ENCODE results near the gene CLCF1.

DNA sequence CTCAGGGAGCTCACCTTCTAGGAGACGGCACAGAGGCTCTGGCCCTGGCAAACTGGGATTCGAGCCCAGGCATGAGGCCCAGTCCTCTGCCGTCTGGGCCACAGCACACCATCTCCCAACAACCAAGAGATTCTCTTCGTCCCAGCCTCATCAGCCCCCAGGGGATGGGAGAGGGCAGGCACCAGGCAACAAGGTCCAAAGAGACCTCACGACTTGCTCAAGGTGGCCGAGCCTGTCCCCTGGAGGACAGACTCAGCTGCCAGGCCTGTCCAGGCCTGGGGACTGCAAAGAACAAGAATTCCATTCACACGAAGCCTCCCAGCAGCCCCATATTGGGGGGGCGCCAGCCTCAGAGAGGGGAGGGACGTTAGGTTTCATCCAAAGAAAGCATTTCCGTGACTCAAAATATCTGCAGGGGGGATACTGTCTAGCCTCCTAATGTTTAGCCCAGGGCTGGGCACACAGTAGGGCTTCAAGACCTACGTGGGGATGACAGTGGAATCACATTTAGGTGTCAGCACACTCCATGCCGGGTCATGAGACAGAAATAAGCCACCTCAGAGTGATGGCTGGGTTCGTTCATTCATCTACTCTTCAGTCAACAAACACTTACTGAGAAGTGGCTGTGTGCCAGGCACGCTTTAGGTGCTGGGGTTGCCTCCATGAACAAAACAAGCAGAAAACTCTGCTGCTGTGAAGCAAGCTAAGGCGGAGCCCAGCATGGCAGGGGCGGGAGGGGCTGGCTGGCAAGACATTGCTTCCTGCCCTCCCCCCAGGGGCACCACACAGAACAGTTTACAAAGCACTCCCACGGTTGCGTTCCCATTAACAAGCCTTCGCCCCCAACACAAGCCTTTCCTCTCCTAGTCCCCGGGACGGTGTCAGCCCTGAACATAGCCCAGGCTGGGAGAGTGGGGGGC, 43.3 kb upstream of the CLCF1 start:
- TF ChIP-seq CTCF (IDR thresholded peaks at IDR 0.05; ENCODE audit: extremely low read depth in 1 of 2, insufficient read depth in 1 of 2, low read depth in 1 of 2, low read length in 2 of 2): no peak
- no peak for TF ChIP-seq EZH2 (IDR thresholded peaks at IDR 0.05; ENCODE audit: borderline replicate concordance, low read depth, low read length, severe bottlenecking)
- TF ChIP-seq POLR2A (IDR thresholded peaks at IDR 0.05; ENCODE audit: low read depth, low read length): no peak
- no peak for TF ChIP-seq FOS (IDR thresholded peaks at IDR 0.05; ENCODE audit: borderline replicate concordance, insufficient read depth, low read length)
- no peak for TF ChIP-seq POLR2AphosphoS5 (IDR thresholded peaks at IDR 0.05; ENCODE audit: insufficient read depth, low read depth, low read length)

Measured in endothelial cell of umbilical vein (primary cell).